OCI-LY7 (cell line): ENCODE measurements around the gene ZEB1. TPM values are rescaled to one million over a fixed set of nuclear protein-coding genes. Genes with fewer than 3 reads are reported as not detected.
A peak's percentile ranks its signal among the peaks of the same experiment; 100 is the strongest.

Source experiments
- BruUV-seq: library from RNA; stranded (reverse); fragments of 400-500 nt; replicated peaks from 2 replicates; lab custom pipeline; 2021; lab: Mats Ljungman, UMichigan
- CTCF ChIA-PET: fragments of 300-600 bp; sonication (Branson Sonifier 250); formaldehyde crosslinking; loops from one replicate; lab custom pipeline; 2022; ENCODE audit warnings: antibody characterized with exemption; ENCODE audit not compliant: unreplicated experiment; lab: Charles Lee
- POLR2A ChIA-PET: fragments of 300-600 bp; sonication (Branson Sonifier 250); formaldehyde crosslinking; loops from one replicate; lab custom pipeline; 2022; ENCODE audit warnings: antibody characterized with exemption; lab: Charles Lee
- DNase-seq: peaks from one replicate; pipeline ENCODE4 v3.0.0-alpha.2; 2015; ENCODE audit warnings: low spot score
- H2AFZ ChIP-seq: fragments of 200-600 bp; sonication (generic), shearing (Covaris generic); 2 replicates; pipeline ENCODE4 v1.6.1; 2014; ENCODE audit warnings: mild to moderate bottlenecking, antibody characterized with exemption, low read length, moderate library complexity
- H3K27ac ChIP-seq: fragments of 200-600 bp; sonication (generic); 2 replicates; pipeline ENCODE4 v1.5.1; 2014; ENCODE audit warnings: mixed run types, low read depth, mild to moderate bottlenecking, moderate library complexity, low read length, inconsistent platforms; ENCODE audit not compliant: poor library complexity, severe bottlenecking
- H3K36me3 ChIP-seq: fragments of 200-600 bp; sonication (generic); 2 replicates; pipeline ENCODE4 v1.6.1; 2014; ENCODE audit warnings: mild to moderate bottlenecking, antibody characterized with exemption, low read length, moderate library complexity, mixed read lengths; ENCODE audit not compliant: insufficient read depth
- H3K4me1 ChIP-seq: fragments of 200-600 bp; sonication (generic); 2 replicates; pipeline ENCODE4 v1.5.1; 2014; ENCODE audit warnings: mild to moderate bottlenecking, low read length; ENCODE audit not compliant: insufficient read depth, poor library complexity, severe bottlenecking
- H3K4me2 ChIP-seq: fragments of 200-600 bp; sonication (generic); 2 replicates; pipeline ENCODE4 v1.6.1; 2014; ENCODE audit warnings: mild to moderate bottlenecking, low read length
- H3K4me3 ChIP-seq: fragments of 200-600 bp; sonication (generic); 2 replicates; pipeline ENCODE4 v1.5.1; 2014; ENCODE audit warnings: mild to moderate bottlenecking, low read depth, low read length; ENCODE audit not compliant: poor library complexity, severe bottlenecking
- H3K79me2 ChIP-seq: fragments of 200-600 bp; sonication (generic); 2 replicates; pipeline ENCODE4 v1.6.1; 2016; ENCODE audit warnings: low read depth, mild to moderate bottlenecking, low read length, moderate library complexity, mixed read lengths; ENCODE audit not compliant: insufficient read depth
- H3K9me2 ChIP-seq: fragments of 200-600 bp; sonication (generic); 2 replicates; pipeline ENCODE4 v1.6.1; 2016; ENCODE audit warnings: mild to moderate bottlenecking, low read length, mixed read lengths; ENCODE audit not compliant: insufficient read depth
- H3K9me3 ChIP-seq: fragments of 200-600 bp; sonication (generic); 2 replicates; pipeline ENCODE4 v1.6.1; 2014; ENCODE audit warnings: mild to moderate bottlenecking, mixed run types, low read length, mixed read lengths
- H4K20me1 ChIP-seq: fragments of 200-600 bp; sonication (generic); 2 replicates; pipeline ENCODE4 v1.6.1; 2014; ENCODE audit warnings: mild to moderate bottlenecking, antibody characterized with exemption, low read length, moderate library complexity, mixed read lengths; ENCODE audit not compliant: insufficient read depth
- CTCF ChIP-seq: fragments of 200-600 bp; sonication (generic); conservative IDR thresholded peaks from 2 replicates; pipeline ENCODE4 v1.5.1; 2014; ENCODE audit warnings: mild to moderate bottlenecking, antibody characterized with exemption, low read length, moderate library complexity, mixed read lengths
- EZH2phosphoT487 ChIP-seq: fragments of 200-600 bp; sonication (generic); IDR thresholded peaks from 2 replicates; pipeline ENCODE4 v1.6.1; 2018; ENCODE audit warnings: low read depth, borderline replicate concordance, mild to moderate bottlenecking, mixed run types, antibody characterized with exemption, low read length, moderate library complexity, mixed read lengths
- intact Hi-C: fragments of 100-400 bp; cut with micrococcal nuclease; formaldehyde crosslinking; loops from one replicate; pipeline ENCODE4 v1.10.0; 2022; ENCODE audit not compliant: unreplicated experiment
- total RNA-seq, 2 experiments: library from RNA; depleted of rRNA in 1 of 2; stranded (reverse); fragments of >200 nt in 1 of 2; shearing (Covaris generic) in 1 of 2; gene quantifications; 2 replicates each; pipeline ENCODE4 v1.2.3, GENCODE V29; 2014 to 2022

ZEB1 gene
- total RNA-seq, 2 experiments from 2014 or later, result 33.2 to 41.9 TPM

GRCh38 chr10:31319602-31320549, 860 bp downstream of the ZEB1 start:
- Histone ChIP-seq H4K20me1 (peaks cover 35% of the 10 kb centered on the region), H3K79me2 (peaks cover 69% of the 10 kb centered on the region), H3K9me3 (no peaks in the 10 kb centered on the region), H3K4me2 (peak overlapping the region; percentile 99), H3K36me3 (no peaks in the 10 kb centered on the region), H2AFZ (peak overlapping the region; percentile 62; the same call in 1 of the 2 replicates), H3K27ac (peak overlapping the region; percentile 94), H3K4me1 (peaks cover 32% of the 10 kb centered on the region), H3K4me3 (peak overlapping the region; percentile 97), H3K9me2 (no peaks in the 10 kb centered on the region)
- peak; percentile 78 for DNase-seq
- intact Hi-C loops, result loop anchor here (2.0 to 10.0 kb wide), 5 partner anchors 175 to 737 kb away; partner anchors contain the start of gene KIF5B
- BruUV-seq, result no TSS peak
- POLR2A ChIA-PET, result no interaction called here
- TF ChIP-seq CTCF (no peak), EZH2phosphoT487 (no peak)
- CTCF ChIA-PET, result no interaction called here

- intact Hi-C loops, result loop anchor here (5.0 to 10.0 kb wide), 2 partner anchors 174 to 452 kb away; no protein-coding TSS in a partner anchor
- TF ChIP-seq CTCF (peak; percentile 32; the same call in 1 of the 2 replicates), EZH2phosphoT487 (no peak)
- peaks cover 40% of the 10 kb centered on the region for H4K20me1 ChIP-seq
- CTCF ChIA-PET, result no interaction called here
- peak overlapping the region; percentile 62; the same call in 1 of the 2 replicates for H2AFZ ChIP-seq
- peaks cover 32% of the 10 kb centered on the region for H3K4me1 ChIP-seq
- H3K79me2 ChIP-seq, result peaks cover 77% of the 10 kb centered on the region
- POLR2A ChIA-PET, result interaction anchor here (0.6 to 1.0 kb wide), 4 partner anchors 10 to 434 kb away, joined by 3 to 4 read pairs (median 4); partner anchors contain the start of gene ZNF438
- H3K4me2 ChIP-seq, result peak overlapping the region; percentile 99
- H3K9me3 ChIP-seq, result no peaks in the 10 kb centered on the region
- peak; percentile 70 for DNase-seq
- H3K9me2 ChIP-seq, result no peaks in the 10 kb centered on the region
- no TSS peak for BruUV-seq
- H3K36me3 ChIP-seq, result no peaks in the 10 kb centered on the region
- peak overlapping the region; percentile 94 for H3K27ac ChIP-seq
- peak overlapping the region; percentile 97 for H3K4me3 ChIP-seq
These were observed 1.7 kb downstream of the ZEB1 start for GRCh38 chr10:31320550-31321211.
